GM18867 (cell line): Measurements from ENCODE around the gene KATNBL1.
"Not testable (repeated sequence)": the region's sequence is repeated elsewhere in the genome, so short reads cannot be mapped to it uniquely, and the experiment has no call there.

ENCODE experiments used
- ATAC-seq: cut with Tn5 transposase; IDR thresholded peaks from one replicate; pipeline ENCODE4 v1.9.1; 2021; ENCODE audit warnings: mild to moderate bottlenecking, moderate library complexity; ENCODE audit not compliant: unreplicated experiment

Gene KATNBL1

DNA sequence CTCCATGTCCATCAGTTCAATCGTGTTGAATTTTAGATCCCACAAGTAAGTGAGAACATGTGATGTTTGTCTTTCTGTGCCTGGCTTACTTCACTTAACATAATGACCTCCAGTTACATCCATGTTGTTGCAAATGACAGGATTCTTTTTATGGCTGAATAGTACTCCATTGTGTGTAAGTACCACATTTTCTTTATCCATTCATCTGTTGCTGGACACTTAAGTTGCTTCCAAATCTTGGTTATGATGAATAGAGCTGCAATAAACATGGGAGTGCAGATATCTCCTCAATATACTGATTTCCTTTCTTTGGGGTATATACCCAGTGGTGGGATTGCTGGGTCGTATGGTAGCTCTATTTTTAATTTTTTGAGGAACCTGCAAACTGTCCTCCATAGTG lies 89.5 kb downstream of the KATNBL1 start:
- not testable (repeated sequence) for ATAC-seq

DNA sequence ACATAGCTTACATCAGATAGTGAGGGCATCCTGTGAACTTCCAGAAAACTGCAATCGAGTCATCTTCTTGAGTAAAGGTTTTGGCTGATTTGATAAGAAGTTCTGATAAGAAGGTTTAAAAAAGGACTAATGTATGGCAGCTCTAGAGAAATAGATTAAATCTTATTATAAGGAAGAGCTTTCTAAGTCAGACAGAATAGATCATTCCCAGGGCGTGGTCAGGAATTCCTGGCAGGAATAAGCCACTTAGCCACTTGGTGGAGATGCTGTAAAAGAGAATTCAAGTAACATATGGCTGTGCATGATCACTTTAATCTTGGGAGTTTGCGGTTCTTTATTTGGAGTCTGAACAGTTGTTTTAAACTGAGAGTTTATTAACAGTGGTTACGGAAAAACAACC lies 90.6 kb downstream of the KATNBL1 start:
- no peak for ATAC-seq

DNA sequence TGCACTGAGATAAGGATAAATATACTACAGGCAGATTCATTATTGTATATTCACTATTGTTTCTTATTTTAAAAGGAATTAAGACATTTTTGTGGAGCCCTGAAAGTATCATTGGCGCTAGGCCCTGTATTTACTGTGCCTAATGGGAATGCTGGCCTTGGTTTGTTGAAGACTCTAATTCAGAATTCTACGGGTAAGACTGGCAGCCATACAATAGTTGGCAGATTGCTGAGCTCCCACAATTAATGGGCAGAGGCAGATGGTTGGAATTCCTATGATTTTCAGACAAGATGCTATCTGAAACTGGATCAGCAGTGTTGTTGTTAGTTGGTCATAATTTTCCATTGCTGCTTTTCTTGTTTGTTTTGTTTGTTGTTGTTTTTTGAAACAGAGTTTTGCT lies 93.3 kb downstream of the KATNBL1 start:
- ATAC-seq, result no peak

DNA sequence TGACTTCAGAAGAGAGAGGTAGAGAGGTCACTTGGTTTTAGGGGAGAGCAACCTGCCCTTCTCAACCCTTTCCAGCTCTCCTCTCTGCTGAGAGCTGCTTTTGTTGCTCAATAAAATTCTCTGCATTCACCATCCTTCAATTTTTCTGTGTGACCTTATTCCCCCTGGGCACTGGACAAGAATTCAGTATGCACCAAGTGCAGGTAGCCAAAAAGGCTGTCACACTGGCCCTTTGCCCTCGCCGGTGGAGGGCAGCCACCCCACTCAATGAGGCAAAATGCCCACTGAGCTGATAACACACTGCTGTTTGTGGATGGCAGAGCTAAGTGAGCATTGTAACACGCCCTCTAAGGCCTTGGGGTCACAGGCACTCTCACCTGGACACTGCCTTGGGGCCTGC lies 95.2 kb downstream of the KATNBL1 start:
- ATAC-seq, result no peak

DNA sequence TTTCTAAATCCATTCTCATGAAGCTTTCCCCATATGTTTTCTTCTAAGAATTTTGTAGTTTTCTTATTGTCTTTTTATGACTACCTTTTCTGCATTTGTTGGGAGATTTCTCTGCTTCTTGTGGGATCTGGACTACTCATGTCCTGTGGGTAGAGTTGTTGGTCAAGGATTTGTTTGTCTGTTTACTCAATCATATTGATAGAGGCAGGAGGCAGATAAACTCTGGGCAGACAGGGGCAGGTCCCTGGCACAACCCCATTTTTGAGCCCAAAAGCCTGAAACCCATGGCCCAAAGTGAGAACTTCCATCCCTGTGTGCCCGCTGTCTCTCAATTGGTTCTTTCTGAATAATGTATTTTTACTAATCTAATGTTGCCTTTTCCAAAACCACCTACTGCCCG lies 95.7 kb downstream of the KATNBL1 start:
- ATAC-seq, result no peak

DNA sequence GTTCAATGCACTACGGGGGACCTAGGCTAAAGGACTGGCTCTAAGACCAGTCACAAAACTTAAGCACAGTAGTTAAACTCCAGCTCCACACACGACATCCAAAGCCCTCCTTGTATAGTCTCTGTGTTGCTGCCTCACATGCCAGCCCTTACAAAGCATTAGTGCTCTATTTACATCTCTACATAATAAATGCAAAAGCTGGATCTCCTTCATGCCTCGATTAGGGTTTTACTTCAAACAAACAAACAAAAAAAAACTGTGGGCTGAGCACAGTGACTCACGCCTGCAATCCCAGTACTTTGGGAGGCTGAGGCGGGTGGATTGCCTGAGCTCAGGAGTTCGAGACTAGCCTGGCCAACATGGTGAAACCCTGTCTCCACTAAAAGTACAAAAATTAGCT lies 98.4 kb downstream of the KATNBL1 start:
- ATAC-seq, result no peak

DNA sequence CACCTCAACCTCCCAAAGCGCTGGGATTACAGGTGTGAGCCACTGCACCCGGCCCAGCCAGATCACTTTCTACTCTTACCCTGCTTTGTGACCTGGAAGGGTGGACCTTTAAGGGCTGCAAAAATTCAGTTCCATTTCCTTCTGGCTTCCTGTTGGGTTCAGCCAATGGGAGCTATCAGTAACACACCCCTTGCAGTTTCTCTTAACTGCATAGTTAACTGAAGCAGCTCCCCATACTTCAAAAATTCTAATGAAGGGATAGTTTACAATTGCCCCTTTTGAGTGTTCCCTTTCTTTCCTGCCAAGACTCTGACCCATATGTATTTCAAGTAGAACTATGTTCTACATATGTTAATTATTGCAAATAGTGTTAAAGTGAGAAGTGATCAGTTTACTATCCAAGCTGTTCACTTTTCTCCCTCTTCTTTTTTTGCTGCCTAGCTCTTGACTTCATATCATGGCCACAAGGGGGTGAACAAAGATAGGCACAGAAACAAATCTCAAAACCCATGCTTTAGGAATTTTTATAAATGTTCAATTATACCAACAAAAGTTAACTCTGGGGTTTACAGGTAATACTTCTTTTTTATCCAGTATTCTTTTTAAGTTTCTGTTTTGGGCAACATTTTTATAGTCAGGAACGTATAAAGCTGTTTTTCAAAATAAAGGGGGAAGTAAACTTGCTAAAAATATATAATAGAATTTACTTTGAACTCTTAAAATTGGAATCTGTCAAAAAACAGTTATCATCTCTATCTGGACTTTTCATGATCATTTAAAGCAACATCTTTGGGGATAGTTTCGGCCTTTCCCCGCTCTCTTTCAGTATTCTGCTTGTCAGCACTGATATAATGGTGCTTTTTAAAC lies 99.9 kb downstream of the KATNBL1 start:
- peak; percentile 44 for ATAC-seq

DNA sequence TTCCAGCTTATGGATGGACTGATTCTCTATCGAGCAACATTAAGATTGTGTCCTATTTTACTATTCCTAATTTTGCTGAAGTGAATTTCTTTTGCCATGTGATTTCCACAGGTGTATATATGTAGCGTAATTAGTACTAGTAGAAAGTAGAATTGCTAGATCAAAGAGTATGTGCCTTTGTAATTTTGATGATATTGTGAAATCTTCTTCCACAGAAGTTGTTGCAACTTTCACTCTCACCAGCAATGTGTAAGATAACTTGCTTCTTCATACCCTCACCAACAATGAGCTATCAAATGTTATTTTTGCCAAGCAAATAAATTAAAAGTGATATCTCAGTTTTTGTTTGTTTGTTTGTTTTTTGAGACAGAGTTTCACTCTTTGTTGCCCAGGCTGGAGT lies 102.6 kb downstream of the KATNBL1 start:
- ATAC-seq, result no peak

DNA sequence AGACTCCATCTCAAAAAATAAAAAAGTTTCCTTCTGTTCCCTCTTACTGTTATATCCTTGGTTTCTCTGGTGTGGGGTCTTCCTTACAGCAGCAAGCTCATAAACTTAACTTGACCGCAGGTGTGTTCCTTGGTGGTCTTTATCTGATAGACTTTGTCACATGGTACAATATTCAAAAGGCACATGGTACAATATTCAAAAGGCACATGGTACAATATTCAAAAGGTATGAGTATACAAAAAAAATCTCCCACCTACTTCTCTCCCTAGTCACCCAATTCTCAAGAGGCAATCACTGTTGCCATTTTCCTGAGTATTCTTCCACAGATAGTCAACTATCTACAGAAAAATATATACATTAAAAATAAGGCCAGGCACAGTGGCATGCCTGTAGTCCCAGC lies 103.5 kb downstream of the KATNBL1 start:
- no peak for ATAC-seq

DNA sequence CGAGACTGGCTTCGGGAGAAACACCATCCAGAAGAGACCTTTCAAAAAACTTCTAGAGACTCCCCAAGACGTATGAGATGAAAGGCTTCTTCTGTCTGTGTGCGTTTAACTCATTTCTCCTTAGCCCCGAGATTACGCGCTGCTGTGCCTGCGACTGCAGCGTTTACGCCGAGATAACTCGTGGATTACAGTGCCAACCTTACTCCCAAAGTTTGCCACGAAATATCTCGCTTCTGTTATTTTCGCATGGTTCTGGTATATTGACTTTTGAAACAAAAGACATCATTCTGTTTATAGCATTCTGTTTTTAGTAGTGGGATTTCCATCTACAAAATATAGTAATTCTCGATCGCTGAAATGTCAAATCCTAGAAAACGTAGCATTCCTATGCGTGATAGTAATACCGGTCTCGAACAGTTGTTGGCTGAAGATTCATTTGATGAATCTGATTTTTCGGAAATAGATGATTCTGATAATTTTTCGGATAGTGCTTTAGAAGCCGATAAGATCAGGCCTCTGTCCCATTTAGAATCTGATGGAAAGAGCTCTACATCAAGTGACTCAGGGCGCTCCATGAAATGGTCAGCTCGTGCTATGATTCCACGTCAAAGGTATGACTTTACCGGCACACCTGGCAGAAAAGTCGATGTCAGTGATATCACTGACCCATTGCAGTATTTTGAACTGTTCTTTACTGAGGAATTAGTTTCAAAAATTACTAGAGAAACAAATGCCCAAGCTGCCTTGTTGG lies 107.5 kb downstream of the KATNBL1 start:
- ATAC-seq, result no peak

DNA sequence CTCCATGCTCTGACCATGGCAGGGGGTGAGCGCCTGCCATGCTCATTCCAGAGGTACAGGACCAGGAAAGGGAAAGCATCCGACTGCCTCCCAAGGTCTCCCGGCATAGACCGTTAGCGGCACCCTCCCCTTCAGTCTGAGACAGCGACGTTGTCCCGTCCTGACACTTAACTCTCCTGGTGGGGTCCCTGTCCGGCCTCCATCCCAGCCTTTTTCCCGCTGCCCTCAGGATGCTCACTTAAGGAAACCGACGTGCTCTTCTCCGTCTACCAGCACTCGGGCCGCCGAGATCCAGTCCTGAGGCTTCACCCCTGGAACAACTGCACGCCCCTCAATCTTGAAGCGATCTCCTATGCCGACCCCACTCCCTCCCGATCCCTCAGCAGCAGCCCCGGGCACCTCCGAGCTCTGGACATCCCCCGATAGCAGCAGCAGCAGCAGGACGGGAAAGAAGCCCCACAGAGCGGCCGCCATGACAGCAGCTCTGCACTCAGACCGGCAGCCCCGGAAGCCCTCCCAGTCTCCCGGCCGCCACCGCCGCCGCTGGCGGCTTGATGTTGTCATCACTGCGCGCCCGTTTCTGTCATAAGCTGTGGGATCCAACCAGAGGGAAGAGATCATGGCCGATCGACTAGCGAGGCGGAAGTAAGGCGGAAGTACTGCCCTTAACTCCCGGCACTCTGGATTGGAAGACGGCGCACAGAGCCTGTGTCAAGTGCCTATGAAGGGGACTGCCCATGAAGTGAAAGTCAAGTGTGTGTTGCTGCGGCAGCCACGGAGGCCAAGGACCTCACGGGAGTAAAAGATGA lies 108.3 kb downstream of the KATNBL1 start, which contains the start of the genes EMC7 and PGBD4:
Gene EMC7, minus strand, starts transcription at position 497 of the 809 bp plus-strand sequence. Its CDS starts 23 bp downstream, at position 474.
Gene PGBD4, plus strand, starts transcription at position 718 of the 809 bp plus-strand sequence. CDS start 449 bp downstream, outside the sequence.
- peak; percentile 97 for ATAC-seq

DNA sequence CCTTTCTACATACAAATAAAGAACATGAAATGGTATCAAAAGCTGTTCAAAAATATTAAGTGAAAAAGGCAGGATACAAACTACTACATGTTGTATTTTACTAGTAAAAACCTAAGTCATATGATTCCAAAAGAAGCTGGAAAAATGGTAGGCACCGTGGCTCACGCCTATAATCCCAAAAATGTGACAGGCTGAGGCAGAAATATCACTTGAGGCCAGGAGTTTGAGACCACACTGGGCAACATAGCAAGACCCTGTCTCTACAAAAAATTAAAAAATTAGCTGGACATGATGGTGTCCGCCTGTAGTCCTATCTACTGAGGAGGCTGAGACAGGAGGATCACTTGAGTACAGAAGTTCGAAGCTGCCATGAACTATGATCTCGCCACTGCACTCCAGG lies 110.0 kb downstream of the KATNBL1 start:
- ATAC-seq, result no peak
